NCI-H2171 treated with DMSO at 0.1 percent for 48 hours (cell line): ENCODE data around the gene ITGB4.

Experiments used
- DNase-seq: peaks from one replicate; lab custom pipeline; 2025; lab: John Stamatoyannopoulos, UW

The ITGB4 gene

DNA sequence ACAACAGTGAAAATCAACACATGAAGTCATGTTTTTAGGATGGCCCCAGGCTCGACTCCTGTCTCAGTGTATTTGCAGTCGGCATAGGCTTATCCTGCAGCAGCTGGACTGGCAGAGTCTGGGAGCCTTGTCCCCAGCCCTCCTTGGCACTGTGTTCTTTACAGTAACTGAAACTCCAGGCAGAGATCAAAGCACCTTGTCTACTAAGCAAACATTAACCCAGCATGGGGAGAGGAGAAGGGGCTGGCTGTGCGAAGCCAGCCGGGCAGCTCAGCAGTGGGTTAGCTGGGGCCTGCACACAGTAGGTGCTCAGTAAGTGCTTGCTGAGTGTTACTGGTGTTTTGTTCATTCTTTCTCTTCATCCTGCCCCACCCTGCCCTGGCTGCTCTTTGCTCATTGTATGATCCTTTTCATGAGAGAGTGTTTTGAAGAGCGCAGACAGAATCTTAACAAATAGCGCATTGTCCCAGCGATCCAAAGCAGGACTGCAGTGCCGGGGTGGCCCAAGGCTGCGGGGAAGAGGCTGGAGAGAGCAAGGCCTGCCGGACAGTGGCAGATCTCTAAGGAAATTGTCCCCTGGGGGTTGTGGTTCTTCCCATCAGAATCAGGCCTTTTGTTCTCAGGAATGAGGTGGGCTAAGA lies 23.5 kb upstream of the ITGB4 start:
- no peak for DNase-seq

DNA sequence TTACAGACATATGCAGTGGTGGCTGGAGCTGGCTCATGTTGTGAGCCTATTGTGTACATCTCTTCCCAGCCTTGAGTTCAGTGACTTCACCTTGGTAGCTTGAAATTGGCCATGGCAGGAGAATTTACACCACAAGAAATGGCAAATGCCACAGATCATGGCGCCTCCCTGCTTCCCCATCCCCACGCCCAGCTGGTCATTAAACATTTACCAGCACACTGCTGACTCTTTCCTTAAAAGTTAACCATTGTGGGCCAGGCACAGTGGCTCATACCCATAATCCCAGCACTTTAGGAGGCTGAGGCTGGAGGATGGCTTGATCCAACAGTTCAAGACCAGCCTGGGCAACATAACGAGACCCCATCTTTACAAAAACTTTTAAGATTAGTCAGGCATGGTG lies 22.6 kb upstream of the ITGB4 start:
- DNase-seq, result no peak

DNA sequence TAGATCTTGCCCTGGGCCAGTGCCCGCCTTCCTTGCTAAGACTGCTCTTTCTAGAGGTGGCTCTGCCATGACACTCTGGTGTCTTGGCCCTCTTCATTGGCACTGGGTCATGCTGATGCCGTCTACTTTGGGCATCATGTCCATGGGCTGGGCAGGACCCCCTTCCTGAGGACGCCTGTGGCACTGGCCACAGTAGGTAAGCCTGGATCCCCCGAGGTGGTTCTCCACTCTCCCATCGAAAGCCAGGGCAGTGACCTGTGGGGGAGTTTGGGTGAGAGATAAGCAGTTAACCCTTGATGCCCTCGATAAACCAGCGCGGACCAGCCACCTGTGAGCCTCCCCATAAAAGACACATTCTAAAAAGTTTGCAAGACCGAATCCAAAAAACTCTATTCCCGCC lies 20.0 kb upstream of the ITGB4 start:
- DNase-seq, result no peak

DNA sequence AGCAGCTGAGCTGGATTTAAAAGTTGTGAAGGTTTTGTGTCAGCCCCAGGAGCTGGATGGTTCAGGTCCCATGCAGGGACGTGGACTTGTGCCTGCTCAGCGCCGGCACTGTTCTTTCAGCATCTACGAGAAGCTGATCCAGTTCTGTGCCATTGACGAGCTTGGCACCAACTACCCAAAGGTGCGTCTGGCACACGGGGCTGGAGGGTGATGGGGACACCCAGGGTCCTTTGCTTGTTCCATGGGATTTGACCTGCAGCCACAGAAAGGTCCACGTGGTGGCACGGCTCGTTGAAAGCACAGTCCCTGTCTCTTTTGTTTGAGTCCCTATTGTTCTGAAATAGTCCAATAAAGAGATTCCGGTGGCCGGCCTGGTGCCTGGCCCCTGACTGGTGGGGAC lies 18.1 kb upstream of the ITGB4 start:
- no peak for DNase-seq

GRCh38 chr17:75703591-75703990 lies 17.7 kb upstream of the ITGB4 start:
- DNase-seq, result no peak

DNA sequence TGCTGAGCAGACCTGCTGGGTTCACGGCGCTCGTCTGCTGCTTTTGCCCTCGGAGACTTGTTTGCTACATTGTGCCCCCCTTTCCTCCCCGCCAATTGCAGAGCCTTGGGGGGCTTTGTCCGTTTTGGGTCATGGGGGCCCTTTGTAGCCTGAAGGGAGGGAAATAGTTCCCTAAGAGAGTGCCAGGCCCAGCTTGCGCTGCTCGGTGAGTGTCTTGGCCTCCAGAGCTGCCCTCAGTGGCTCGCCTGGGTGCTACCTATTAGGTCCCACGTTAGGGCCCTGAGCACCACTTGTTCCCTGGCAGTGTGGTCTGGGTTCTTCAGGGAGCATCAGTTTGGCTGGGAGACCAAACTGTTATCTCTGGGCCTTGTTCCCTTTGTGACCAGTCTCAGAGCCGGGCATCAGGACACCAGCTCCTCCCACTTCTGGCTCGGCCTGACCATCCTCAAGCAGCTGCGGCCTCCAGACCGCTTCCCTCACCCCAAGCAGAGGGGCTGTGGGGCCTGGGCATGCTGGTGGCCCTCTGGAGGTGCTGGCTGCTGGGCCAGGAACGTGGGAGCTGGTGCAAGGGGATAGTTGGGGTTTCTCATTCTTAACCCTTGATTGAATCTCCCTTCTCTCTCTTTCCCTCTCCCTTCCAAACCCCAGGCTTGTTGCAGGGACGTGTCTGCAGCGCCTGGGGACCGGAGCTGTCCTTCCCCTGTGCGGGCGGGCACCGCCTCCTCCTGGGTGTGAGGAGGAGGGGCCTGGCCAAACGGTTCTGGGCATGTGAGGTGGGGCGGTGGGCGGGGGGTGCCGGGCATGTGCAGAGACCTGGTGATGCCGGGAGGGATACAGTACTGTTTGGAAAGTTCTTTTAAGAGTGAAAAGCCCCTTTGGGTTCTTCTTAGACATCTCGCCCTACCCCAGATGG lies 16.0 kb upstream of the ITGB4 start:
- DNase-seq, result no peak

- no peak for DNase-seq
Measured at GRCh38 chr17:75706042-75706728, 15.1 kb upstream of the ITGB4 start.

- no peak for DNase-seq
Measured at GRCh38 chr17:75707079-75707571, 14.1 kb upstream of the ITGB4 start.

DNA sequence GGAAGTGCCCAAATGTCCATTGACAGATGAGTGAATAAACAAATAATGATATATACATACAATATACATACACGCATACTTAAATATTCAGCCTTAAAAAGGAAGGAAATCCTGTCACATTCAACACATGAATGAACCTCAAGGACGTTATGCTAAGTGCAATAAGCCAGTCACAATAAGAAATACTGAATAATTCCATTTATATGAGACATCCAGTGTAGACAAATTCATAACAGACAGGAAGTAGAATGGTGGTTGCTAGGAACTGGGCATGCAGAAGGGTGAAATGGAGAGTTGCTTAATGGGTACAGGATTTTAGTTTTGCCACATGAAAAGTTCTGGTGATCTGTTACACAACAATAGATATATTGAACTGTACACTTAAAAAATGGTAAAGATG lies 8.8 kb upstream of the ITGB4 start:
- DNase-seq, result no peak

DNA sequence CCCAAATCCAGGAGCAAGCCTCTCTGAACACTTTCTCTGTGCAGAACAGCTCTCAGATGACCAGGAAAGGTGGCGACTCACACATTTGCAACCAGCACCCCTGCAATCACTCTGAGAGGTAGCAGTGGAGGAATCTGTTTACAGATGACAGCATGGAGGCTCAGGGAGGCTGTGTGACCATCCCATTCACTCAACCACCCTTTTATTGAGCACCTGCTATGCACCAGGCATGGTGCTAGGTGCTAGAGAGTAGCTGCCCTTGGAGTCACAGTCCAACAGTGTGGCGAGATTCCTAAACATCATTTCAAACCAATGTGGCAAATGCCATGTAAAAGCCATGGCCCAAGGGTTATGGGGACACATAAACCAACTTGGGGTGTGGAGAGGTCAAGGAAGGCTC lies 1.5 kb upstream of the ITGB4 start:
- no peak for DNase-seq

GRCh38 chr17:75721463-75722011 lies 278 bp downstream of the ITGB4 start:
- no peak for DNase-seq

GRCh38 chr17:75722076-75722475 lies 817 bp downstream of the ITGB4 start:
- DNase-seq, result no peak

GRCh38 chr17:75722542-75723095 lies 1.4 kb downstream of the ITGB4 start:
- DNase-seq, result no peak

GRCh38 chr17:75723171-75723930 lies 2.1 kb downstream of the ITGB4 start:
- no peak for DNase-seq

GRCh38 chr17:75724016-75725003 lies 3.1 kb downstream of the ITGB4 start:
- no peak for DNase-seq

DNA sequence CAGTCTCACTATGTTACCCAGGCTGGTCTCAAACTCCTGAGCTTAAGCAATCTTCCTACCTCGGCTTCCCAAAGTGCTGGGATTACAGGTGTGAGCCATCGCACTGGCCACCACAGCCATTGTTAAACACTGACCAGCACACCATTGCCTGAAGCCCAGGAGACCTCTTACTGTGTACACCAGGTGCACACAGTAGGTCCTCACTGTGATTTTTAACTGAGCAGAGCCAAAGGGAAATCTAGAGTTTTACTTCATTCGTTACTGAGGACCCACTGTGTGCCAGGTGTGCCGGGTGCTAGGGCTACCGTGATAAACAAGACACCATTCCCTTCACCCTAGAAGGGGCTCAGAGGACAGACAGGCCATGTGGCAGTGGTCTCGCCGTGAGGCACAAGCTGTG lies 4.2 kb downstream of the ITGB4 start:
- DNase-seq, result no peak

GRCh38 chr17:75727391-75727790 lies 6.1 kb downstream of the ITGB4 start:
- DNase-seq, result no peak

GRCh38 chr17:75729351-75729750 lies 8.1 kb downstream of the ITGB4 start:
- DNase-seq, result no peak

GRCh38 chr17:75730065-75730464 lies 8.8 kb downstream of the ITGB4 start:
- no peak for DNase-seq

DNA sequence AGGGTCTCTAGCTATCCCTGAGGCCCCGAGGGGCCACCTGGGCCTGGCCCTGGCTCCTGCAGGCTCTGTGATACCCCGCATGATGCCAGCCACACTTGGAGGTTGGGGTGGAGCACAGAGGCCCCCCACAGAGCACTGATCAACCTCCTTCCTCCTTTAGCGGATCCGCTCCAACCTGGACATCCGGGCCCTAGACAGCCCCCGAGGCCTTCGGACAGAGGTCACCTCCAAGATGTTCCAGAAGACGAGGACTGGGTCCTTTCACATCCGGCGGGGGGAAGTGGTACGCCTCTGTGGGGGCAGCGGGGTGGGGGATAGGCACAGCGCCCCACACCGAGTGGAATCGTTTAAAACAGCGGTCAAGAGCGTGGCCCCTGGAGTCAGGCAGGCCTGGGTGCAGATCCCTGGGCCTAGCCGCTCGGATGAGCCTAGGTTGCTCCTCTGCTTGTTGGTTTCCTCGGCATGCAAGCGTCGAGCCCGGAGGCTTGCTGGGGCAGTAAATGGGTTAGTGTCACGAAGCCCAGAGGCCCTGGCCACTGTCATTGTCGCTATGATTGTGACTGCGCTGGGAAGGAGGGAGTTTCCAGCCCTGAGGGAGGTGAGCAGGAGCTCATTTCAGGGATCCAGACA lies 9.9 kb downstream of the ITGB4 start:
- DNase-seq, result no peak
